K562 (cell line): ENCODE measurements around the gene WASF2. TPM values are rescaled to one million over a fixed set of nuclear protein-coding genes. Genes with fewer than 3 reads are reported as not detected.

Experiments used
- ATAC-seq: fragments of 200-7000 bp; cut with Tn5 transposase; 3 replicates; pipeline ENCODE4 v1.9.1; 2020; ENCODE audit warnings: moderate library complexity
- BruUV-seq: library from RNA; stranded (reverse); fragments of 400-500 nt; replicated peaks from 2 replicates; lab custom pipeline; 2021; lab: Mats Ljungman, UMichigan
- CTCF ChIA-PET: fragments of 300-600 bp; formaldehyde crosslinking; extraction: SDS; loops from one replicate; lab custom pipeline; 2021; ENCODE audit warnings: low intra/inter-chr PET ratio; lab: Yijun Ruan, JAX
- POLR2A ChIA-PET: fragments of 300-600, 350-650 bp; sonication (Branson Sonifier 250); formaldehyde crosslinking; extraction: SDS; loops from one replicate; lab custom pipeline; 2021; ENCODE audit warnings: antibody characterized with exemption, inconsistent platforms; lab: Yijun Ruan, JAX
- DNase-seq, 4 experiments: peaks; one replicate each; pipeline versions ENCODE4 v3.0.0 to v3.0.0-alpha.2; 2011 to 2018; ENCODE audit warnings: low spot score in 3 of 4, mixed read lengths in 3 of 4; ENCODE audit errors: extremely low read depth in 1 of 4
- FAIRE-seq: peaks from 2 replicates; lab custom pipeline; 2011; peaks lifted over from hg19 to GRCh38; lab: Jason Lieb, UNC
- H2AFZ ChIP-seq: 2 replicates; pipeline ENCODE4 v1.6.0; 2011; ENCODE audit warnings: low read depth, low read length, control low read depth, inconsistent platforms
- H3K27ac ChIP-seq: fragments of 200-600 bp; 3 replicates; pipeline ENCODE4 v1.8.0; 2011; ENCODE audit warnings: low read depth, mild to moderate bottlenecking, control low read depth, inconsistent platforms, low read length, moderate library complexity, mixed read lengths; ENCODE audit errors: extremely low read depth
- H3K27me3 ChIP-seq, 2 experiments: fragments of 300-600 bp in 1 of 2; 2 replicates in 1 of 2; 3 replicates in 1 of 2; pipeline versions ENCODE4 v1.6.0 to v1.8.0; 2011; ENCODE audit warnings: inconsistent platforms in 2 of 2, low read length in 2 of 2, mild to moderate bottlenecking in 1 of 2, mixed read lengths in 1 of 2, moderate library complexity in 1 of 2; ENCODE audit not compliant: control insufficient read depth in 2 of 2, insufficient read depth in 2 of 2
- H3K36me3 ChIP-seq: fragments of 300-600 bp; 3 replicates; pipeline ENCODE4 v1.8.0; 2011; ENCODE audit warnings: mild to moderate bottlenecking, low read length, inconsistent platforms; ENCODE audit not compliant: control insufficient read depth, insufficient read depth
- H3K4me1 ChIP-seq, 2 experiments: fragments of 200-600 bp in 1 of 2; replicated peaks in 1 of 2; 2 replicates in 1 of 2; 3 replicates in 1 of 2; pipeline versions ENCODE4 v1.5.1 to v1.8.0; 2011; ENCODE audit warnings: inconsistent platforms in 2 of 2, low read length in 2 of 2, mild to moderate bottlenecking in 1 of 2, mixed read lengths in 1 of 2, moderate library complexity in 1 of 2; ENCODE audit not compliant: control insufficient read depth in 2 of 2, insufficient read depth in 2 of 2
- H3K4me2 ChIP-seq: 2 replicates; pipeline ENCODE4 v1.6.1; 2011; ENCODE audit warnings: low read length, control low read depth, inconsistent platforms, mixed read lengths; ENCODE audit not compliant: insufficient read depth
- H3K4me3 ChIP-seq: fragments of 200-600 bp; sonication (generic), shearing (Covaris generic); 2 replicates; pipeline ENCODE4 v1.5.1; 2016; ENCODE audit warnings: control low read depth, inconsistent platforms
- H3K79me2 ChIP-seq: fragments of 200-600 bp; 3 replicates; pipeline ENCODE4 v1.8.0; 2011; ENCODE audit warnings: low read length, inconsistent platforms; ENCODE audit not compliant: control insufficient read depth, insufficient read depth
- H3K9ac ChIP-seq, 2 experiments: 2 replicates each; pipeline versions ENCODE4 v1.6.0 to v1.6.1; 2011; ENCODE audit warnings: low read depth in 2 of 2, low read length in 2 of 2, control low read depth in 1 of 2, inconsistent platforms in 1 of 2, mild to moderate bottlenecking in 1 of 2, mixed read lengths in 1 of 2; ENCODE audit not compliant: insufficient read depth in 1 of 2
- H3K9me1 ChIP-seq: one replicate; pipeline ENCODE4 v1.6.0; 2011; ENCODE audit warnings: inconsistent platforms, mild to moderate bottlenecking, low read length, moderate library complexity; ENCODE audit not compliant: control insufficient read depth, insufficient read depth
- H3K9me3 ChIP-seq: replicated peaks from 2 replicates; pipeline ENCODE4 v1.5.1; 2011; ENCODE audit warnings: low read depth, low read length, inconsistent platforms; ENCODE audit not compliant: control insufficient read depth, insufficient read depth
- H4K20me1 ChIP-seq: replicated peaks from 2 replicates; pipeline ENCODE4 v1.6.1; 2011; ENCODE audit warnings: low read length, inconsistent platforms, mixed read lengths; ENCODE audit not compliant: control insufficient read depth, insufficient read depth
- CREBBP ChIP-seq: IDR thresholded peaks from one replicate; pipeline ENCODE4 v1.6.1; 2012; ENCODE audit warnings: low read depth, mild to moderate bottlenecking, control low read depth, inconsistent platforms, low read length
- ETV1 ChIP-seq: fragments of 450-650 bp; conservative IDR thresholded peaks from 2 replicates; pipeline ENCODE4 v1.6.1; 2016; ENCODE audit warnings: missing genetic modification characterization, control low read depth, low read depth, missing compliant biosample characterization
- HDAC2 ChIP-seq: fragments of 450-650 bp; IDR thresholded peaks from 2 replicates; pipeline ENCODE4 v1.6.1; 2016; ENCODE audit warnings: mild to moderate bottlenecking
- L3MBTL2 ChIP-seq: fragments of 450-650 bp; IDR thresholded peaks from 2 replicates; pipeline ENCODE4 v1.6.1; 2016; ENCODE audit warnings: mild to moderate bottlenecking, moderate library complexity
- NCOA4 ChIP-seq: fragments of 450-650 bp; IDR thresholded peaks from 2 replicates; pipeline ENCODE4 v1.6.1; 2018; ENCODE audit warnings: mild to moderate bottlenecking; ENCODE audit not compliant: partially characterized antibody
- PHF20 ChIP-seq: fragments of 450-650 bp; IDR thresholded peaks from 2 replicates; pipeline ENCODE4 v1.6.1; 2018; ENCODE audit not compliant: partially characterized antibody
- POLR2A ChIP-seq: fragments of 450-650 bp; conservative IDR thresholded peaks from 2 replicates; pipeline ENCODE4 v1.6.1; 2016
- RBM25 ChIP-seq: fragments of 200-400 bp; formaldehyde crosslinking; IDR thresholded peaks from 2 replicates; pipeline ENCODE4 v1.6.1; 2018; ENCODE audit warnings: low read length, low read depth, moderate library complexity; ENCODE audit not compliant: severe bottlenecking
- SIN3A ChIP-seq, 2 experiments: fragments of 150-350 bp in 1 of 2; IDR thresholded peaks; 2 replicates each; pipeline ENCODE4 v1.6.1; 2011 to 2016; ENCODE audit warnings: borderline replicate concordance in 2 of 2, low read depth in 2 of 2, low read length in 2 of 2, mild to moderate bottlenecking in 2 of 2, moderate library complexity in 2 of 2; ENCODE audit not compliant: control insufficient read depth in 1 of 2
- SMARCA4 ChIP-seq: fragments of 450-650 bp; IDR thresholded peaks from 2 replicates; pipeline ENCODE4 v1.6.1; 2016
- SOX6 ChIP-seq: fragments of 450-650 bp; IDR thresholded peaks from 2 replicates; pipeline ENCODE4 v1.6.1; 2014; ENCODE audit warnings: mild to moderate bottlenecking
- TAF1 ChIP-seq: IDR thresholded peaks from 2 replicates; pipeline ENCODE4 v1.6.1; 2011; ENCODE audit warnings: mild to moderate bottlenecking, low read length, moderate library complexity; ENCODE audit not compliant: insufficient read depth, control insufficient read depth, severe bottlenecking; ENCODE audit errors: extremely low read depth
- TBL1XR1 ChIP-seq, 2 experiments: IDR thresholded peaks; 2 replicates each; pipeline ENCODE4 v1.6.1; 2012; ENCODE audit warnings: improper control_type of control experiment in 2 of 2, low read length in 2 of 2, mild to moderate bottlenecking in 1 of 2
- YY1 ChIP-seq, 3 experiments: IDR thresholded peaks; 2 replicates each; pipeline ENCODE4 v1.6.1; 2011; ENCODE audit warnings: low read length in 2 of 3, mild to moderate bottlenecking in 2 of 3, moderate library complexity in 2 of 3, borderline replicate concordance in 1 of 3, control low read depth in 1 of 3, low read depth in 1 of 3; ENCODE audit not compliant: insufficient read depth in 3 of 3, insufficient replicate concordance in 2 of 3, control insufficient read depth in 1 of 3, insufficient read length in 1 of 3; ENCODE audit errors: extremely low read depth in 1 of 3
- ZFP30 ChIP-seq: fragments of 250-450 bp; sonication (Bioruptor Pico); IDR thresholded peaks from 2 replicates; pipeline ENCODE4 v1.8.0; 2022; ENCODE audit warnings: moderate library complexity, mild to moderate bottlenecking, inconsistent platforms, borderline replicate concordance
- ZNF217 ChIP-seq: sonication (generic); formaldehyde crosslinking; IDR thresholded peaks from 2 replicates; pipeline ENCODE4 v1.8.0; 2022; ENCODE audit warnings: mild to moderate bottlenecking, missing genetic modification reagents
- WGBS: fragments of 100-300 bp; shearing (Covaris generic); methylation state at CpG from one replicate; pipeline ENCODE4 v1.1.6; 2016; ENCODE audit warnings: low coverage, mixed read lengths; ENCODE audit not compliant: insufficient coverage; ENCODE audit errors: missing lambda C conversion rate; 5-methylcytosine and 5-hydroxymethylcytosine counted together
- in situ Hi-C: fragments of 300-500 bp; cut with MboI; formaldehyde crosslinking; loops from 4 replicates; pipeline ENCODE4 v1.15.0; 2018; ENCODE audit warnings: inconsistent platforms, mixed read lengths
- intact Hi-C: fragments of 100-400 bp; cut with micrococcal nuclease; formaldehyde crosslinking; loops from 2 replicates; pipeline ENCODE4 v1.14.2; 2022
- polyA plus RNA-seq, 8 experiments: library from polyadenylated mRNA; depleted of rRNA in 4 of 8; stranded (reverse) in 5 of 8; unstranded in 3 of 8; fragments of >200 nt; fragmentation: Nextera tagmentation in 2 of 8; fragmentation: Illumina TruSeq in 1 of 8; extraction: Ambion mirVana in 2 of 8; extraction: Trizol in 1 of 8; gene quantifications; 2 replicates each; pipeline versions ENCODE4 v1.2.1 to v1.2.3, GENCODE V29; 2011 to 2014; ENCODE audit warnings: inconsistent platforms in 1 of 8, missing spikeins in 1 of 8
- total RNA-seq, 7 experiments: library from RNA; depleted of rRNA in 6 of 7; stranded (reverse); fragments of >200 nt in 6 of 7; fragmentation: Illumina TruSeq in 2 of 7; extraction: Trizol in 2 of 7; gene quantifications; 2 replicates each; pipeline versions ENCODE4 v1.2.1 to v1.2.3, GENCODE V29; 2011 to 2021; ENCODE audit warnings: low replicate concordance in 1 of 7
- TF ChIP-seq, protein P1 (sequence below): fragments of 450-650 bp; IDR thresholded peaks from 2 replicates; pipeline ENCODE4 v1.6.1; 2018; ENCODE audit warnings: mild to moderate bottlenecking, low read depth; ENCODE audit not compliant: partially characterized antibody
- TF ChIP-seq, protein P2 (sequence below), 2 experiments: IDR thresholded peaks; 2 replicates each; pipeline ENCODE4 v1.6.1; 2011; ENCODE audit warnings: borderline replicate concordance in 1 of 2, control low read depth in 1 of 2, low read depth in 1 of 2, low read length in 1 of 2, mild to moderate bottlenecking in 1 of 2, mixed read lengths in 1 of 2, moderate library complexity in 1 of 2; ENCODE audit not compliant: insufficient read depth in 1 of 2, insufficient read length in 1 of 2, poor library complexity in 1 of 2, severe bottlenecking in 1 of 2; ENCODE audit errors: extremely low read depth in 1 of 2

Gene WASF2
- total and polyA plus RNA-seq, 9 of the 15 experiments (the other 6 are each of a cell fraction or from before 2014, with no cell fraction given): 8.2 to 163 (median 31.2) TPM

DNA sequence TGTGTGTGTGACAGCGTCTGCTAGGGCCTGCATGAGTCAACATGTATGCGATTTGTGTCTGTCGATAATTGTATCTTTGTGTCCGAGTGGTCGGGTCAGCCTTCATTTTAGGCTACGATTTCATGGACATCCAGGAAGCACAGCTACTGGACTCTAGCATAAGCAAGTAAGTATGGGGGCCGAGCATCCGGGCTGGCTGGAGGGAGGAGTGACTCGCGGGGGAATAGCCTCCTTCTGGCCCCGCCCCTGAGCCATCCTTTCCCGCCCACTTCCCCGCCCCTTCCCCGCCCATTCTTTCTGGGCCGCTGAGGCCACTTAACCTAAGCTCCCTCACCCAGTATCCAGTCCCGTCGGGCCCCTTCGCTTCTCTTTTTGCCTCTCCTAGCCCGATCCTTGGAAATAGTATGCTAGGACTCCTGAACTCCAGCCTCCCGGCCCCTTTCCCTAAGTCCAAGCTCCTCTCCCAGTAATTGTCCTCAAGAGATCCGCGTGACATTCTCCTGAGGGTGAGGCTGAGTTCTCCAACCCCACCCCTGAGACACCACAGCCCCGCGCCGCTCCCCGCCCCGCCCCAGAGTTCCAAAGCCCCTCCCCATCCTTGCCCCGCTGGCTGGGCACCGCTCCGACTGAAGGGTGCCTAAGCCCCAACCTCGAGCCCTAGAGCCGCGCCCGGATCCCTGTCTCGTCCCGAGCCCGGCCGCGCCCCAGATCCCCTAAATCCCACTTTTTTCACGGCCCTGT lies 124.4 kb downstream of the WASF2 start:
- peak; percentile 93 to 97 (median 94) for DNase-seq
- Histone ChIP-seq H3K4me1 (peaks cover 20 to 57% of the 10 kb centered on the region in 2 experiments; a peak in 4 of 5 replicates), H3K36me3 (no peaks in the 10 kb centered on the region), H3K9ac (peak overlapping the region; percentile 85 to 91), H4K20me1 (no peaks in the 10 kb centered on the region; the same call in 1 of the 2 replicates), H3K9me3 (no peaks in the 10 kb centered on the region), H2AFZ (peak overlapping the region; percentile 92), H3K9me1 (no peaks in the 10 kb centered on the region), H3K79me2 (no peaks in the 10 kb centered on the region), H3K4me3 (peak overlapping the region; percentile 82), H3K27me3 (no peaks in the 10 kb centered on the region), H3K27ac (peak overlapping the region; percentile 78), H3K4me2 (peak overlapping the region; percentile 84)
- peak; percentile 84 for ATAC-seq
- WGBS: 2% methylated on average over 35 of the region's 40 CpGs
- intact Hi-C loops (loop anchor here (10.0 kb wide), 1 partner anchor 171 kb away; no protein-coding TSS in a partner anchor), in situ Hi-C loops (no loop called here)
- peak; percentile 78 for FAIRE-seq
- ChIA-PET CTCF (interaction anchor here (0.6 to 0.8 kb wide), 2 partner anchors 27 to 44 kb away, joined by 5 read pairs; partner anchors contain the start of genes GPR3 and TMEM222), POLR2A (interaction anchor here (0.5 to 3.3 kb wide), 25 partner anchors 8 to 1216 kb away, joined by 3 to 20 read pairs (median 4); partner anchors contain the start of genes CD164L2, FCN3 and SYTL1)
- BruUV-seq: no TSS peak
- TF ChIP-seq, protein P1, sequence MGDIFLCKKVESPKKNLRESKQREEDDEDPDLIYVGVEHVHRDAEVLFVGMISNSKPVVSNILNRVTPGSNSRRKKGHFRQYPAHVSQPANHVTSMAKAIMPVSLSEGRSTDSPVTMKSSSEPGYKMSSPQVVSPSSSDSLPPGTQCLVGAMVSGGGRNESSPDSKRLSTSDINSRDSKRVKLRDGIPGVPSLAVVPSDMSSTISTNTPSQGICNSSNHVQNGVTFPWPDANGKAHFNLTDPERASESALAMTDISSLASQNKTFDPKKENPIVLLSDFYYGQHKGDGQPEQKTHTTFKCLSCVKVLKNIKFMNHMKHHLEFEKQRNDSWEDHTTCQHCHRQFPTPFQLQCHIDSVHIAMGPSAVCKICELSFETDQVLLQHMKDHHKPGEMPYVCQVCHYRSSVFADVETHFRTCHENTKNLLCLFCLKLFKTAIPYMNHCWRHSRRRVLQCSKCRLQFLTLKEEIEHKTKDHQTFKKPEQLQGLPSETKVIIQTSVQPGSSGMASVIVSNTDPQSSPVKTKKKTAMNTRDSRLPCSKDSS: no peak
- TF ChIP-seq POLR2A: peak; percentile 76
- no peak for TF ChIP-seq RBM25
- TF ChIP-seq SIN3A (IDR thresholded peaks at IDR 0.05; ENCODE audit: borderline replicate concordance in 2 of 2, control insufficient read depth in 1 of 2, low read depth in 2 of 2, low read length in 2 of 2): peak in 1 of 2 experiments; percentile 1; a peak in 1 of 4 replicates
- TF ChIP-seq TBL1XR1 (IDR thresholded peaks at IDR 0.05; ENCODE audit: low read length in 2 of 2): no peak
- peak; percentile 43; the same call in 1 of the 2 replicates for TF ChIP-seq SMARCA4
- TF ChIP-seq TAF1: peak; percentile 64
- TF ChIP-seq ZFP30: no peak
- TF ChIP-seq NCOA4: no peak
- TF ChIP-seq ETV1: peak; percentile 90
- TF ChIP-seq HDAC2: peak; percentile 39; the same call in 1 of the 2 replicates
- TF ChIP-seq SOX6: no peak
- TF ChIP-seq YY1 (IDR thresholded peaks at IDR 0.05; ENCODE audit: borderline replicate concordance in 1 of 3, control insufficient read depth in 1 of 3, extremely low read depth in 1 of 3, insufficient read depth in 3 of 3, insufficient read length in 1 of 3, insufficient replicate concordance in 2 of 3, low read depth in 1 of 3, low read length in 2 of 3): peak in 1 of 3 experiments; percentile 79
- TF ChIP-seq, protein P2, sequence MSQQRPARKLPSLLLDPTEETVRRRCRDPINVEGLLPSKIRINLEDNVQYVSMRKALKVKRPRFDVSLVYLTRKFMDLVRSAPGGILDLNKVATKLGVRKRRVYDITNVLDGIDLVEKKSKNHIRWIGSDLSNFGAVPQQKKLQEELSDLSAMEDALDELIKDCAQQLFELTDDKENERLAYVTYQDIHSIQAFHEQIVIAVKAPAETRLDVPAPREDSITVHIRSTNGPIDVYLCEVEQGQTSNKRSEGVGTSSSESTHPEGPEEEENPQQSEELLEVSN (IDR thresholded peaks at IDR 0.05; ENCODE audit: borderline replicate concordance in 1 of 2, extremely low read depth in 1 of 2, insufficient read depth in 1 of 2, insufficient read length in 1 of 2, low read depth in 1 of 2, low read length in 1 of 2, poor library complexity in 1 of 2, severe bottlenecking in 1 of 2): peak in 1 of 2 experiments; percentile 43
- TF ChIP-seq CREBBP: no peak
- TF ChIP-seq L3MBTL2: 0 out of 2 replicates have a peak, but pooled peaks have one; percentile 17
- peak; percentile 65 for TF ChIP-seq PHF20
- no peak for TF ChIP-seq ZNF217 (CRISPR knock-in tag)
